Muscle layer of duodenum (tissue), 2 donors: ENCODE results near the gene C2orf68.
"Not testable (repeated sequence)": the region's sequence is repeated elsewhere in the genome, so short reads cannot be mapped to it uniquely, and the experiment has no call there.

Experiments used
- H3K27ac ChIP-seq: one replicate; pipeline ENCODE4 v1.7.0; 2013; ENCODE audit warnings: mild to moderate bottlenecking, low read length
- H3K27me3 ChIP-seq: one replicate; pipeline ENCODE4 v1.7.0; 2013; ENCODE audit warnings: low read depth, mild to moderate bottlenecking, control low read depth, low read length
- H3K36me3 ChIP-seq, 2 donors: one replicate each; pipeline ENCODE4 v1.7.0; 2013; ENCODE audit warnings: low read length in 2 of 2, control low read depth in 1 of 2, mild to moderate bottlenecking in 1 of 2; ENCODE audit not compliant: insufficient read depth in 2 of 2, control insufficient read depth in 1 of 2
- H3K4me1 ChIP-seq, 2 donors: one replicate each; pipeline ENCODE4 v1.7.0; 2013; ENCODE audit warnings: low read length in 2 of 2, mild to moderate bottlenecking in 2 of 2, control low read depth in 1 of 2, moderate library complexity in 1 of 2; ENCODE audit not compliant: insufficient read depth in 2 of 2, control insufficient read depth in 1 of 2
- H3K4me3 ChIP-seq, 2 donors: one replicate each; pipeline ENCODE4 v1.7.0; 2013; ENCODE audit warnings: low read length in 2 of 2, low read depth in 1 of 2, mild to moderate bottlenecking in 1 of 2
- H3K9me3 ChIP-seq, 2 donors: one replicate each; pipeline ENCODE4 v1.7.0; 2013; ENCODE audit warnings: low read length in 2 of 2, control low read depth in 1 of 2, mild to moderate bottlenecking in 1 of 2; ENCODE audit not compliant: control insufficient read depth in 1 of 2
- donor health status: healthy.

Gene C2orf68

GRCh38 chr2:85623991-85624390 lies 12.1 kb upstream of the C2orf68 start:
- Histone ChIP-seq H3K27me3 (no peaks in the 10 kb centered on the region), H3K4me3 (no peak overlapping the region), H3K27ac (no peak overlapping the region), H3K4me1 (peaks cover 0 to under 1% of the 10 kb centered on the region in 2 donors), H3K36me3 (peaks cover 46 to 79% of the 10 kb centered on the region in 2 donors), H3K9me3 (no peaks in the 10 kb centered on the region)

- Histone ChIP-seq H3K27ac (no peak overlapping the region), H3K36me3 (peaks cover 40 to 55% of the 10 kb centered on the region in 2 donors), H3K27me3 (no peaks in the 10 kb centered on the region), H3K9me3 (no peaks in the 10 kb centered on the region), H3K4me3 (no peak overlapping the region), H3K4me1 (peaks cover 0 to 17% of the 10 kb centered on the region in 2 donors)
Measured at GRCh38 chr2:85621338-85621737, 9.5 kb upstream of the C2orf68 start.

GRCh38 chr2:85619617-85620016 lies 7.8 kb upstream of the C2orf68 start:
- Histone ChIP-seq H3K36me3 (peaks cover 32 to 40% of the 10 kb centered on the region in 2 donors), H3K27me3 (no peaks in the 10 kb centered on the region), H3K4me3 (no peak overlapping the region), H3K9me3 (no peaks in the 10 kb centered on the region), H3K27ac (no peak overlapping the region), H3K4me1 (peaks cover 0 to 20% of the 10 kb centered on the region in 2 donors)

GRCh38 chr2:85617723-85618122 lies 5.9 kb upstream of the C2orf68 start:
- not testable (repeated sequence) for H3K4me3 ChIP-seq

GRCh38 chr2:85615413-85615728 lies 3.5 kb upstream of the C2orf68 start:
- Histone ChIP-seq H3K36me3 (peaks cover 6 to 9% of the 10 kb centered on the region in 2 donors), H3K4me3 (peak overlapping the region in 1 of 2 donors; percentile 90), H3K9me3 (no peaks in the 10 kb centered on the region), H3K4me1 (peaks cover 0 to 31% of the 10 kb centered on the region in 2 donors), H3K27me3 (no peaks in the 10 kb centered on the region), H3K27ac (no peak overlapping the region)

More at GRCh38 chr2:85617723-85618122, 5.9 kb upstream of the C2orf68 start:
- H3K9me3 ChIP-seq, H3K27ac ChIP-seq, H3K27me3 ChIP-seq: not testable (repeated sequence)
- peaks cover 0 to 20% of the 10 kb centered on the region in 2 donors for H3K4me1 ChIP-seq
- peaks cover 16 to 23% of the 10 kb centered on the region in 2 donors for H3K36me3 ChIP-seq

GRCh38 chr2:85614757-85615156 lies 2.9 kb upstream of the C2orf68 start:
- not testable (repeated sequence) for H3K36me3 ChIP-seq, H3K9me3 ChIP-seq, H3K27ac ChIP-seq, H3K27me3 ChIP-seq, H3K4me3 ChIP-seq
- peaks cover 0 to 35% of the 10 kb centered on the region in 2 donors for H3K4me1 ChIP-seq

GRCh38 chr2:85613717-85614515 lies 2.0 kb upstream of the C2orf68 start:
- peaks cover 0 to 40% of the 10 kb centered on the region in 2 donors for H3K4me1 ChIP-seq
- H3K36me3 ChIP-seq: peaks cover 4 to 7% of the 10 kb centered on the region in 2 donors
- H3K4me3 ChIP-seq: no peak overlapping the region
- H3K9me3 ChIP-seq: no peaks in the 10 kb centered on the region
- no peaks in the 10 kb centered on the region for H3K27me3 ChIP-seq
- H3K27ac ChIP-seq: no peak overlapping the region

GRCh38 chr2:85611217-85611704 lies 605 bp downstream of the C2orf68 start:
- Histone ChIP-seq H3K9me3 (no peaks in the 10 kb centered on the region), H3K4me3 (peak overlapping the region; percentile 81 to 98), H3K4me1 (peaks cover 0 to 26% of the 10 kb centered on the region in 2 donors), H3K27me3 (no peaks in the 10 kb centered on the region), H3K36me3 (peaks cover 11 to 25% of the 10 kb centered on the region in 2 donors), H3K27ac (peak overlapping the region; percentile 45)

GRCh38 chr2:85607268-85608215 lies 4.3 kb downstream of the C2orf68 start:
- peaks cover 0 to 44% of the 10 kb centered on the region in 2 donors for H3K4me1 ChIP-seq
- H3K9me3 ChIP-seq: no peaks in the 10 kb centered on the region
- H3K36me3 ChIP-seq: peaks cover 11 to 25% of the 10 kb centered on the region in 2 donors
- H3K27ac ChIP-seq: no peak overlapping the region
- no peaks in the 10 kb centered on the region for H3K27me3 ChIP-seq
- no peak overlapping the region for H3K4me3 ChIP-seq

- Histone ChIP-seq H3K9me3 (no peaks in the 10 kb centered on the region), H3K27me3 (no peaks in the 10 kb centered on the region), H3K4me1 (peaks cover 8 to 47% of the 10 kb centered on the region in 2 donors), H3K36me3 (peaks cover 11 to 25% of the 10 kb centered on the region in 2 donors), H3K4me3 (no peak overlapping the region), H3K27ac (no peak overlapping the region)
Measured at GRCh38 chr2:85606116-85606455, 5.8 kb downstream of the C2orf68 start.

- Histone ChIP-seq H3K4me1 (peaks cover 8 to 43% of the 10 kb centered on the region in 2 donors), H3K27ac (no peak overlapping the region), H3K36me3 (peaks cover 11 to 25% of the 10 kb centered on the region in 2 donors), H3K27me3 (no peaks in the 10 kb centered on the region), H3K4me3 (no peak overlapping the region), H3K9me3 (no peaks in the 10 kb centered on the region)
Measured at GRCh38 chr2:85605406-85606115, 6.3 kb downstream of the C2orf68 start.
